Measurements from ENCODE around the gene TMEM167B. TPM values are rescaled to one million over a fixed set of nuclear protein-coding genes. Genes with fewer than 3 reads are reported as not detected.

The TMEM167B gene
- total and polyA plus RNA-seq, 2 donors (not counting 1 experiment from before 2014, with no cell fraction given), result 12.0 to 40.9 TPM

GRCh38 chr1:109091839-109092193, 1.3 kb downstream of the TMEM167B start:
- peaks cover 43% of the 10 kb centered on the region for H3K79me2 ChIP-seq (ENCODE audit: control insufficient read depth, insufficient read depth, low read length)

More at GRCh38 chr1:109091839-109092193, 1.3 kb downstream of the TMEM167B start:
- H3K4me1 ChIP-seq (ENCODE audit: control insufficient read depth in 2 of 2, insufficient read depth in 2 of 2, low read length in 2 of 2), result peaks cover 25 to 28% of the 10 kb centered on the region in 2 donors
- peak overlapping the region; percentile 94 for H3K27ac Mint-ChIP-seq
- H3K27ac ChIP-seq (ENCODE audit: low read length in 2 of 2), result peak overlapping the region; percentile 96 to 98
- no peak for ATAC-seq (ENCODE audit: low read depth)
- DNase-seq, result no peak
- H3K4me3 Mint-ChIP-seq, result peak overlapping the region; percentile 92
- peak overlapping the region; percentile 99 for H3K4me2 ChIP-seq (replicated peaks; ENCODE audit: low read depth, low read length, poor library complexity, severe bottlenecking)
- TF ChIP-seq EZH2 (IDR thresholded peaks at IDR 0.05; ENCODE audit: borderline replicate concordance, insufficient read depth, low read depth, low read length, poor library complexity, severe bottlenecking) (no peak), CTCF (IDR thresholded peaks at IDR 0.05) (no peak)
- ChIA-PET CTCF (interaction anchor here (0.7 to 3.1 kb wide), 4 partner anchors 8 to 705 kb away, joined by 3 to 25 read pairs (median 8); partner anchors contain the start of genes TAF13 and WDR47), POLR2A (interaction anchor here (2.8 kb wide), 1 partner anchor 8 kb away, joined by 38 read pairs; no protein-coding TSS in a partner anchor)
- H4K20me1 ChIP-seq (ENCODE audit: control insufficient read depth, insufficient read depth, low read length, poor library complexity, severe bottlenecking), result no peaks in the 10 kb centered on the region
- H3K9me3 Mint-ChIP-seq (ENCODE audit: insufficient read depth), result no peaks in the 10 kb centered on the region
- H2AFZ ChIP-seq (ENCODE audit: insufficient read depth, low read depth, low read length, poor library complexity, severe bottlenecking), result peak overlapping the region; percentile 91
- no peaks in the 10 kb centered on the region for H3K27me3 Mint-ChIP-seq
- peaks cover 0 to 17% (median 0%) of the 10 kb centered on the region in 3 donors for H3K9me3 ChIP-seq (ENCODE audit: control extremely low read depth in 1 of 3, control insufficient read depth in 2 of 3, insufficient read depth in 1 of 3, low read length in 2 of 3)
- peaks cover 0 to 23% of the 10 kb centered on the region in 2 experiments for H3K36me3 ChIP-seq (replicated peaks in 1 of 2; ENCODE audit: control extremely low read depth in 1 of 2, control insufficient read depth in 1 of 2, extremely low read depth in 1 of 2, insufficient read depth in 2 of 2, low read length in 1 of 2)
- peaks cover 33% of the 10 kb centered on the region for H3K4me1 Mint-ChIP-seq
- no peaks in the 10 kb centered on the region for H3K27me3 ChIP-seq (replicated peaks in 1 of 4; ENCODE audit: control extremely low read depth in 1 of 4, control insufficient read depth in 3 of 4, insufficient read depth in 4 of 4, low read length in 3 of 4)
- peak overlapping the region; percentile 99 for H3K9ac ChIP-seq (ENCODE audit: low read length)
- WGBS (ENCODE audit: insufficient coverage), result no CpG with 5 or more reads among the region's 1 CpG
- intact Hi-C loops (cut with micrococcal nuclease), result loop anchor here (2.0 to 10.0 kb wide), 4 partner anchors 129 to 537 kb away; partner anchors contain the start of genes CLCC1, GPSM2 and STXBP3
- peak overlapping the region; percentile 88 to 99 (median 93) for H3K4me3 ChIP-seq (ENCODE audit: control extremely low read depth in 1 of 5, extremely low read depth in 1 of 5, insufficient read depth in 1 of 5, low read depth in 2 of 5, low read length in 4 of 5)
